Testis (tissue), 3 donors: ENCODE data around the gene SCARB1. TPM values are rescaled to one million over a fixed set of nuclear protein-coding genes. Genes with fewer than 3 reads are reported as not detected.
A peak's percentile ranks its signal among the peaks of the same experiment; 100 is the strongest.

Experiments
- DNase-seq: peaks from one replicate; pipeline ENCODE4 v3.0.0-alpha.2; 2019
- H3K27ac ChIP-seq, 2 donors: fragments of 200-600 bp; sonication (generic); one replicate each; pipeline ENCODE4 v1.5.1; 2019
- H3K27me3 ChIP-seq: fragments of 200-600 bp; sonication (generic); one replicate; pipeline ENCODE4 v1.5.1; 2019
- H3K36me3 ChIP-seq: fragments of 200-600 bp; sonication (generic); one replicate; pipeline ENCODE4 v1.5.1; 2017; ENCODE audit warnings: low read depth; ENCODE audit errors: missing control alignments
- H3K4me1 ChIP-seq: fragments of 200-600 bp; sonication (generic); one replicate; pipeline ENCODE4 v1.5.1; 2019
- H3K4me3 ChIP-seq, 2 donors: fragments of 200-600 bp; sonication (generic); one replicate each; pipeline ENCODE4 v1.5.1; 2017 to 2019
- H3K9me3 ChIP-seq: fragments of 200-600 bp; sonication (generic); one replicate; pipeline ENCODE4 v1.5.1; 2017
- CTCF ChIP-seq, 3 experiments: fragments of 450-650 bp in 2 of 3; fragments of 200-600 bp in 1 of 3; sonication (generic) in 1 of 3; IDR thresholded peaks; one replicate each; pipeline ENCODE4 v1.5.1; 2016 to 2019; ENCODE audit warnings: antibody characterized with exemption in 3 of 3, mild to moderate bottlenecking in 2 of 3, moderate library complexity in 1 of 3
- POLR2A ChIP-seq: fragments of 450-650 bp; IDR thresholded peaks from one replicate; pipeline ENCODE4 v1.6.1; 2017; ENCODE audit warnings: antibody characterized with exemption, mild to moderate bottlenecking, moderate library complexity
- WGBS, 2 donors: methylation state at CpG; one replicate each; pipeline ENCODE4 v1.1.5; 2018; 5-methylcytosine and 5-hydroxymethylcytosine counted together
- intact Hi-C: fragments of 100-400 bp; cut with DNase I; formaldehyde crosslinking; loops from one replicate; pipeline ENCODE4 v1.15.1; 2023; ENCODE audit warnings: low total_unique reads
- polyA plus RNA-seq: library from polyadenylated mRNA; stranded (reverse); fragments of 350-450 nt; fragmentation: Illumina TruSeq; extraction: RNeasy Lipid Tissue Mini Kit (QIAGEN cat#74804); gene quantifications from one replicate; pipeline ENCODE4 v1.2.3, GENCODE V29; 2014; ENCODE audit warnings: low read depth, low replicate concordance; ENCODE audit not compliant: insufficient read depth
- total RNA-seq, 2 donors: library from RNA; depleted of rRNA; stranded (reverse); fragments of >200 nt; gene quantifications; one replicate each; pipeline ENCODE4 v1.2.3, GENCODE V29; 2016

Gene SCARB1
- total and polyA plus RNA-seq, 3 donors from 2014 or later = 46.9 to 116 (median 73.6) TPM

- intact Hi-C loops = no loop called here
- Histone ChIP-seq H3K9me3 (no peaks in the 10 kb centered on the region), H3K4me1 (peaks cover 32% of the 10 kb centered on the region), H3K36me3 (no peaks in the 10 kb centered on the region), H3K27me3 (no peaks in the 10 kb centered on the region), H3K27ac (no peak overlapping the region), H3K4me3 (no peak overlapping the region)
- DNase-seq = no peak
- WGBS, 2 donors = 86 to 89% methylated on average over 3 of the region's 3 CpGs
- TF ChIP-seq CTCF (IDR thresholded peaks at IDR 0.05) (no peak), POLR2A (no peak)
Observed at GRCh38 chr12:124756760-124757159, 106.9 kb downstream of the SCARB1 start.

GRCh38 chr12:124756166-124756565 is 107.5 kb downstream of the SCARB1 start:
- H3K27me3 ChIP-seq = no peaks in the 10 kb centered on the region
- peaks cover 32% of the 10 kb centered on the region for H3K4me1 ChIP-seq
- DNase-seq = no peak
- no peaks in the 10 kb centered on the region for H3K36me3 ChIP-seq
- no peak overlapping the region for H3K4me3 ChIP-seq
- intact Hi-C loops = no loop called here
- WGBS, 2 donors = 93 to 97% methylated on average over 5 to 6 of the region's 6 CpGs
- TF ChIP-seq CTCF (IDR thresholded peaks at IDR 0.05) (no peak), POLR2A (no peak)
- peak overlapping the region in 1 of 2 donors; percentile 82 for H3K27ac ChIP-seq
- H3K9me3 ChIP-seq = no peaks in the 10 kb centered on the region

- DNase-seq = no peak
- intact Hi-C loops = no loop called here
- 75 to 90% methylated on average over 8 of the region's 8 CpGs for WGBS, 2 donors
- TF ChIP-seq CTCF (IDR thresholded peaks at IDR 0.05) (no peak), POLR2A (no peak)
- H3K9me3 ChIP-seq = no peaks in the 10 kb centered on the region
- H3K4me3 ChIP-seq = no peak overlapping the region
- no peaks in the 10 kb centered on the region for H3K27me3 ChIP-seq
- H3K27ac ChIP-seq = peak overlapping the region in 1 of 2 donors; percentile 82
- H3K4me1 ChIP-seq = peaks cover 32% of the 10 kb centered on the region
- no peaks in the 10 kb centered on the region for H3K36me3 ChIP-seq
Observed at GRCh38 chr12:124755801-124756148, 107.9 kb downstream of the SCARB1 start.

- Histone ChIP-seq H3K27ac (peak overlapping the region; percentile 14 to 82), H3K27me3 (no peaks in the 10 kb centered on the region), H3K4me1 (peaks cover 32% of the 10 kb centered on the region), H3K9me3 (no peaks in the 10 kb centered on the region), H3K4me3 (no peak overlapping the region), H3K36me3 (no peaks in the 10 kb centered on the region)
- DNase-seq = peak; percentile 88
- intact Hi-C loops = no loop called here
- TF ChIP-seq POLR2A = no peak
- 44 to 45% methylated on average over 19 to 20 of the region's 20 CpGs for WGBS, 2 donors
Observed at GRCh38 chr12:124754949-124755800, 108.5 kb downstream of the SCARB1 start.

- Histone ChIP-seq H3K9me3 (no peaks in the 10 kb centered on the region), H3K36me3 (no peaks in the 10 kb centered on the region), H3K4me1 (peaks cover 32% of the 10 kb centered on the region), H3K27ac (peak overlapping the region; percentile 14 to 82), H3K27me3 (no peaks in the 10 kb centered on the region), H3K4me3 (no peak overlapping the region)
- TF ChIP-seq POLR2A = no peak
- no peak for TF ChIP-seq CTCF (IDR thresholded peaks at IDR 0.05)
- no peak for DNase-seq
- intact Hi-C loops = no loop called here
- 78 to 79% methylated on average over 4 to 7 of the region's 7 CpGs for WGBS, 2 donors
Observed at GRCh38 chr12:124754491-124754890, 109.2 kb downstream of the SCARB1 start.
